ENCODE results near the gene IFNA16.
"Not testable (repeated sequence)": the region's sequence is repeated elsewhere in the genome, so short reads cannot be mapped to it uniquely, and the experiment has no call there.

IFNA16 gene

GRCh38 chr9:21217211-21217610 lies at the start of gene IFNA16:
Gene IFNA16 (minus strand): TSS chr9:21217311. CDS start chr9:21217305, 6 bp downstream.
- DNase-seq (ENCODE audit: low spot score) = not testable (repeated sequence)

DNA sequence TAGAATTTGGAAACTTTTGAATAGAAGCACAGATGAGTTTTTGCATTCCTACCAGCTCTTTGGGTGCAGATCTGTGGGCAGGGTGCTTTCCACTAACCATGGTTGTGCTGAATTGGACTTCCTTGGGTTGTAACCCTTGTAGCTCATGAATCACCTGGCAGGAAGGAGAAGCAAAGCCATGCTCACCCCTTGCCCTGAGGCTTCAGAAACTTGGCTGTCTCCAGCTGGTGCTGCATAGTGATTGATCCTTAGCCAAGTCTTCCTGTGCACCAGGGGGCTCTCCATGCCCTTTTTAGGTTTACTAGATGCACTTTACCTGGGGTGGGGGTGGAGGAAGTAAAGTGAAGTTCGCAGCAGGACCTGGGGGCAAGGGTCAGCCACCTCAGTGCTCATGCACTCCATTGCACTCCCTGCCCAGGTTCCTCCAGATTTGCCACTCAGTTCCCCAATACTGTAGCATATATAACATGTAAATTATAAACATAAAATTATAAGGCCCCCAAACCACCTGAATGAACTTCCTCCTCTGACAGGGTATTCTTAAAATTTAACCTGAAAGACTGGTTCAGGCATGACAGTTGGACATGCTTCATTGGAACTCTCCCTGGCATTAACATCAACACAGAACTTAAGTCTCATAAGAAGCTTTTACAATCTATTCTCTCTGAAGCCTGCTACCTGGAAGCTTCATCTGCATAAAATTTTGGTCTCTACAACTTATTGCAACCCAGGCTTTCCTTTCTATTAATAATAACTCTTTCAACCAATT lies 48.5 kb upstream of the IFNA16 start:
- no peak for DNase-seq (ENCODE audit: low spot score)

GRCh38 chr9:21255538-21256212 lies 38.6 kb upstream of the IFNA16 start:
- DNase-seq (ENCODE audit: low spot score) = no peak

- peak; percentile 18 for DNase-seq (ENCODE audit: low spot score)
These were observed 35.8 kb upstream of the IFNA16 start for GRCh38 chr9:21252721-21253547.

GRCh38 chr9:21251638-21252037 lies 34.5 kb upstream of the IFNA16 start:
- DNase-seq (ENCODE audit: low spot score) = no peak

DNA sequence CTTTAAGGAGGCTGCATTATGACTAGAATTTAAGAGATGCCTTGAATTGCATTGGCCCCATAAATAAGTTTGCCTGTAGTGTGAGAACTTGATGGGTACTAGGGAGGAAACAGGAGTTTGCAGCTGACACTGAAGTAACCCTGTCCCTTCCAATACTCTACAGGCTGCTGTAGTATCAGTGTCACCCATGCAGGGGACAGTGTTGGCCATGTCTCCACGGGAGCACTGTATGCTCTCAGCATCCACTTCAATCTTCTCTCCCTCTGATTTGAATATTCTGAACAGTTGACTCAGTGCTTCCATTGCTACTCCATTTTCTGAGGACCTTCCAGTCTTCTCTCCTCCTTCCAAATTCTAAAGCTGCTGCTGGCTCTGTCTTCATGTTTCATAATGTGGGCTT lies 34.1 kb upstream of the IFNA16 start:
- DNase-seq (ENCODE audit: low spot score) = no peak

DNA sequence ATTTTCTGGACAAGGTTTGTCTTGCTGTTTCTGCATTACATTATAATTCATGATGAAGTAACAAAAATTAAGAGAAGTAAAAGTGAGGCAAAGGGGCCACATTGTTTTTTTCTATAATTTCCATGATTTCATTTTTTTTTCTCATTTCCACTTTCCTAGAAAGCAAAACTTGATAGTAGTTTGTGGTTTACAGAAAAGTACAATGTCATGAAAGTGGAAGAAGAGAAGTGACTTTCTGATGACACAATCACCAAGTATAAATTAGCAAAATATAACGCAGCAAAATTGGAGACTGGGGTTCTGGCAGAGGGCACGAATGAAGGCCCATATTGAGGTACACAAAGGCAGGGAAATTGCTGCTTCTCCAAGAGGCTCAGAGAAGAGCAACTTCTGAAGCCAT lies 27.7 kb upstream of the IFNA16 start:
- DNase-seq (ENCODE audit: low spot score) = no peak

DNA sequence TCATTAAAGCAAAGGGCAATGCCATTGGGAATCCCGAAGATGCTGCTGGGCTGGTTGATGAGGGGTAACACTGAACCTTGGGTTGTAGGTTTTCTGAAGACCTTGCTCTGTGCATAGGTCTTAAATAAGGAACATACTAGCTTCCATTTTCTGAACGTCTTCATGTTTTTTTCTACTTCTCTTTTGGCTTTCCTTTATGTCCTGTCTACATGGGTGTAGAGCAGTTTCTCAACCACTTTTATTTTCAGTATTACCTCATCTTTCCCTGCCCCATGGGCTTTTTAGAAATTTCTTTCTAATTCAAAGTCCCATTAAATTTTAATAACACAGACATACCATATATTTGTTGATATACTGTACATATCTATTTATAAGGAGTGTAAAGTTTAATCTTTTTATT lies 22.8 kb upstream of the IFNA16 start, which contains the start of gene IFNA14:
IFNA14 (minus strand) TSS at position 95 of the 400 bp plus-strand sequence; CDS start at position 25, 70 bp downstream.
- no peak for DNase-seq (ENCODE audit: low spot score)

- not testable (repeated sequence) for DNase-seq (ENCODE audit: low spot score)
These were observed 19.2 kb upstream of the IFNA16 start for GRCh38 chr9:21236360-21236714.

- DNase-seq (ENCODE audit: low spot score) = peak; percentile 38
These were observed 18.6 kb upstream of the IFNA16 start for GRCh38 chr9:21235468-21236359.

DNA sequence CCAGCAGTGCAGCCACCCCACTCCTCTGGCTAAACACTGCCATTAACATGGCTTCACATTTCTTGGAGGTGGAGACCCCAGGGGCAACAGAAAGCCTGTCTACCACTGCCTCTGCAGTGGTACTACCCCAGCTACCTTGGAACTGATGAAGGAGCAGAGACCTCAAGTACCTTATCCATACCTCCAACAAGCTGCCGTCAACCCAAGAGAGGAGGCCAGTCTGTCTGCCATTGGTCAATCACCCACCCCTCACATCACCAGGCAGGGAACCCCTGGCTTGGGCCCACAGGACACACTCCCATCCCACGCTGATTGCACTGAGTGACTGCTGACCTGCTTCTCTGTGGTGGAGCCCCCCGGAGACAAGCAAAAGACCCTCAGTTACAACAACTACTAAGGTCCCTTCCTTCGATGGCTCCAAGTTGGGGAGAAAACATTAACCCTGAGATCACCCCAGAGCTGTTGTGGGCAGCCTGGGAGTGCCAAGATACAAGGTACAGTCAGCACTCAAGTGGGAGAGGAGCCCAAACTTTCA lies 17.1 kb upstream of the IFNA16 start:
- no peak for DNase-seq (ENCODE audit: low spot score)

DNA sequence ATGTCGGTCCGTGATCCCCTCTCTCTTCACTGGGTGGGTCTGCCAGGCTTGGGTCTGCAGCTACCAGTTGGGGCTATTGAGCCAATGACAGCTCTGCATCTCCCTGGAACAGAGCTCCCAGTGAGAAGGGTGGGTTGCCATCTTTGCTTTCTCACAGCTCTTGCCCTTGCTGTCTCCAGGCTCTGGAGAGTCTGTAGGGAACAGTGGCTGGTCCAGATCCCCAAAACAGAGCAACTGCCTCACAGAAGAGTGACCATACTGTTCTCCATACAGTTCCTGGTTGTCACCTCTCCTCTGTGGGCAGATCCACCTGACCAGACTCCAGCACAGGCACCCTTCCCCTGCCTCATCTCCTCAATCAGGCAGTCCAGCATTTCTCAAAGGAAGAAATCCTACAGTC lies 16.1 kb upstream of the IFNA16 start:
- no peak for DNase-seq (ENCODE audit: low spot score)

GRCh38 chr9:21228122-21228521 lies 11.0 kb upstream of the IFNA16 start, which contains the start of gene IFNA17:
Gene IFNA17 (minus strand): TSS chr9:21228222. CDS start chr9:21228173, 49 bp downstream.
- no peak for DNase-seq (ENCODE audit: low spot score)

- not testable (repeated sequence) for DNase-seq (ENCODE audit: low spot score)
These were observed 3.4 kb downstream of the IFNA16 start for GRCh38 chr9:21213411-21214326.

GRCh38 chr9:21212160-21212559 lies 5.0 kb downstream of the IFNA16 start:
- not testable (repeated sequence) for DNase-seq (ENCODE audit: low spot score)

GRCh38 chr9:21210782-21211181 lies 6.3 kb downstream of the IFNA16 start:
- not testable (repeated sequence) for DNase-seq (ENCODE audit: low spot score)

DNA sequence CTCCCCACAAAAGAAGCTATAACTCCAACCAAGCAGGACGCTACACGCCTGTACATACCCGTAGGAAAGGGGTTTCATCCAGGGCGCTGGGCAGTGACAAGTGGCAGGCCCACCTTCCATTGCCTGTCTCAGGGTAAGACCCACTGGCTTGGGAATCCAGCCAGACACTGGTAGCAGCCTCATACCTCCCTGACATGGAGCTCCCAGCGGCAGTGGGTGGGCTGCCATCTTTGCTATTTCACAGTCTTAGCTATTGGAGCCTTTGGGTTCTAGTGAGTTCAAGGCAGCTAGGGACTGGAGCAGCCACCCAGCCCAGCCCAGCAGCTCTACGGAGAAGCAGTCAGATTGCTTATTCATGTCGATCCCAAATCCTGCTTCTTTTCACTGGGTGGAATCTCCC lies 6.8 kb downstream of the IFNA16 start:
- no peak for DNase-seq (ENCODE audit: low spot score)

DNA sequence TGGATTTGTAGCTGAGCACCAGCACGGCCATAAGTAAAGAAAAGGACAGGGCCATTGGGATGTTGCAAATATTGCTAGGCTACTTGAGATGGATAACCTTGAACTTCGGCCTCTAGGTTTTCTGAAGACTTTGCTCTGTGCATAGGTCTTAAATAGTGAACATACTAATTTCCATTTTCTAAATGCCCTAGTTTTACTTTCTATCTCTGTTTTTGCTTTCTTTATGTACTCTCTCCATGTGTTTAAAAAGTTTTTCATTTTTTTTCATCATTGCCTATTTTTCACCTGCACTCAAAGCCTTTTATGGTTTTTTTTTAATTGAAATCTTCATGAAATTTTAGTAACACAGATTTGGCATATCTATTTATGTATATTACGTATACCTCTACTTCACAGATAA lies 10.1 kb downstream of the IFNA16 start, which contains the start of gene IFNA10:
IFNA10 (minus strand) TSS at position 101 of the 400 bp plus-strand sequence; CDS start at position 55, 46 bp downstream.
- not testable (repeated sequence) for DNase-seq (ENCODE audit: low spot score)

GRCh38 chr9:21205204-21205603 lies 11.9 kb downstream of the IFNA16 start:
- peak; percentile 27 for DNase-seq (ENCODE audit: low spot score)

DNA sequence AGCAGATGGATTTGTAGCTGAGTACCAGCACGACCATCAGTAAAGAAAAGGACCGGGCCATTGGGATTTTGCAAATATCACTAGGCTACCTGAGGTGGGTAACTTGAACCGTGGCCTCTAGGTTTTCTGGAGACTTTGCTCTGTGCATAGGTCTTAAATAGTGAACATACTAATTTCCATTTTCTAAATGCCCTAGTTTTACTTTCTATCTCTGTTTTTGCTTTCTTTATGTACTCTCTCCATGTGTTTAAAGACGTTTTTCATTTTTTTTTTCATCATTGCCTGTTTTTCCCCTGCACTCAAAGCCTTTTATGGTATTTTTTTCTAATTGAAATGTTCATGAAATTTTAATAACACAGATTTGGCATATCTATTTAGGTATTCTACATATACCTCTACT lies 15.0 kb downstream of the IFNA16 start, which contains the start of gene IFNA7:
IFNA7 (minus strand) TSS at position 101 of the 400 bp plus-strand sequence; CDS start at position 61, 40 bp downstream.
- not testable (repeated sequence) for DNase-seq (ENCODE audit: low spot score)
